IMR-90 (cell line): ENCODE measurements around the gene DERA.

Experiments
- CEBPB ChIP-seq: IDR thresholded peaks from 2 replicates; pipeline ENCODE4 v1.6.1; 2012; ENCODE audit warnings: low read depth, low read length, improper control_type of control experiment
- CTCF ChIP-seq: conservative IDR thresholded peaks from 2 replicates; pipeline ENCODE4 v1.5.1; 2012; ENCODE audit warnings: mild to moderate bottlenecking, low read depth, low read length, improper control_type of control experiment
- ELK1 ChIP-seq: fragments of 150-350 bp; IDR thresholded peaks from 2 replicates; pipeline ENCODE4 v1.6.1; 2016; ENCODE audit warnings: low read depth, mild to moderate bottlenecking, low read length, moderate library complexity, borderline replicate concordance
- MAZ ChIP-seq: IDR thresholded peaks from 2 replicates; pipeline ENCODE4 v1.6.1; 2012; ENCODE audit warnings: low read depth, mild to moderate bottlenecking, low read length, improper control_type of control experiment, moderate library complexity, borderline replicate concordance
- POLR2A ChIP-seq: IDR thresholded peaks from 2 replicates; pipeline ENCODE4 v1.6.1; 2012; ENCODE audit warnings: mild to moderate bottlenecking, low read depth, low read length
- RAD21 ChIP-seq: IDR thresholded peaks from 2 replicates; pipeline ENCODE4 v1.6.1; 2012; ENCODE audit warnings: low read length, improper control_type of control experiment
- SMC3 ChIP-seq: fragments of 150-350 bp; IDR thresholded peaks from 2 replicates; pipeline ENCODE4 v1.6.1; 2016; ENCODE audit warnings: low read depth, mild to moderate bottlenecking, antibody characterized with exemption, low read length, moderate library complexity
- USF2 ChIP-seq: fragments of 150-350 bp; IDR thresholded peaks from 2 replicates; pipeline ENCODE4 v1.6.1; 2017; ENCODE audit warnings: mild to moderate bottlenecking, antibody characterized with exemption, low read length, low read depth

GRCh38 chr12:16021026-16021425, 109.9 kb downstream of the DERA start:
- TF ChIP-seq CTCF: no peak
- no peak for TF ChIP-seq SMC3
- TF ChIP-seq ELK1: no peak
- TF ChIP-seq RAD21: no peak
- TF ChIP-seq POLR2A: no peak
- no peak for TF ChIP-seq CEBPB
- TF ChIP-seq USF2: no peak
- no peak for TF ChIP-seq MAZ
